GM18508 (cell line): ENCODE data around the gene DNTT.

Experiments used
- ATAC-seq: cut with Tn5 transposase; IDR thresholded peaks from one replicate; pipeline ENCODE4 v1.9.1; 2021; ENCODE audit warnings: moderate number of reproducible peaks; ENCODE audit not compliant: insufficient read depth, unreplicated experiment

DNTT gene

GRCh38 chr10:96371356-96371755 is 67.1 kb downstream of the DNTT start:
- no peak for ATAC-seq

GRCh38 chr10:96374004-96374403 is 69.8 kb downstream of the DNTT start:
- ATAC-seq, result no peak

DNA sequence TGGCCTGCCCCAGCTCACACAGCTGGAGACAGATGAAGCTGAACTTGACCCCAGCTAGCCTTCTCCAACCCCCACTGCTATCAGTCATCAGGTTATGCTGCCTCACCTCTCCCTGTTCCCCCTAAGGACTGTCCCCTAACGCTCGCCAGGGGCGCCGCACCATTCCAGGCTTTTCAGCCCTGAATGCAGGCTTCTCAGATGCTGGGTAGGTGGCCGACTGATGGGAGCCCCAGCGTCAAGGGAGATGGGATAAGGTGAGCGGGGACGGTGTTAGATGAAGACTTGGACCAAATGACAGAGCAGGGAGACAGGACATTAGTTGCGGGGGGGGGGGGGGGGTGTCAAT is 70.4 kb downstream of the DNTT start:
- ATAC-seq, result no peak

- ATAC-seq, result no peak
These were observed 71.0 kb downstream of the DNTT start for GRCh38 chr10:96374985-96375830.

DNA sequence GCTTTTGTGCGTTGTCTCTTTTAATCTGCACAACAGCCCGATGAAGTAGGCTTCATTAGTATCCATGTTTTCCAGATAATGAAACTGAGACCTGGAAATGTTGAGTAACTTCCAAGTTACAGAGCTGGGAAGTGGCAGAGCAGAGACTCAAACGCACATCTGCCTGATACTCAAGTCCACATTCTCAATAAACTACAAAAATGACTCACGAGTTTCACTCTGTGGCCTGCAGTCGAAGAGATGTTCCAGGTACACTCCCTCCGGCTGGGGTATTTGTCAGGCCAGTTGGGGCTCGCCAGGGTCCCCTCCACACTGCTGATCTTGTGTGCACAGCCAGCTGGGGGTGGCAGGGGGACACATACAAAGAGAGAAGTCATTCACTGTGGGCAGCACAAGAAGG is 72.2 kb downstream of the DNTT start:
- ATAC-seq, result no peak

GRCh38 chr10:96377816-96378294 is 73.6 kb downstream of the DNTT start:
- ATAC-seq, result no peak

GRCh38 chr10:96378741-96379140 is 74.5 kb downstream of the DNTT start:
- no peak for ATAC-seq

GRCh38 chr10:96379758-96380157 is 75.5 kb downstream of the DNTT start:
- no peak for ATAC-seq

DNA sequence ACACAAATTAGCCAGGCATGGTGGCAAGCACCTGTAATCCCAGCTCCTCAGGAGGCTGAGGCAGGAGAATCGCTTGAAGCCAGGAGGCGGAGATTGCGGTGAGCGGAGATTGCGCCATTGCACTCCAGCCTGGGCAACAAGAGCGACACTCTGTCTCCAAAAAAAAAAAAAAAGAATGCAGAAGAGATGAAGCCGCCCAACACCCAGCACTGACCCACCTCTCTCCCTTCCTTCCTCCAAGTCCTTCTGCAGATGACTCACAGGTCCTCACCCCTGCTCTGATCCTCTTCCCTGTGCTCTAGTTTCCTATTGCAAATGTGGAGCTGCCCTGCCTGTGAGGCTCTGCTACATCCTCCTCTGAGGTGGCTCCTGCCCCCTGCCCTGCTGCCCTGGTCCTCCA is 76.6 kb downstream of the DNTT start:
- ATAC-seq, result no peak

DNA sequence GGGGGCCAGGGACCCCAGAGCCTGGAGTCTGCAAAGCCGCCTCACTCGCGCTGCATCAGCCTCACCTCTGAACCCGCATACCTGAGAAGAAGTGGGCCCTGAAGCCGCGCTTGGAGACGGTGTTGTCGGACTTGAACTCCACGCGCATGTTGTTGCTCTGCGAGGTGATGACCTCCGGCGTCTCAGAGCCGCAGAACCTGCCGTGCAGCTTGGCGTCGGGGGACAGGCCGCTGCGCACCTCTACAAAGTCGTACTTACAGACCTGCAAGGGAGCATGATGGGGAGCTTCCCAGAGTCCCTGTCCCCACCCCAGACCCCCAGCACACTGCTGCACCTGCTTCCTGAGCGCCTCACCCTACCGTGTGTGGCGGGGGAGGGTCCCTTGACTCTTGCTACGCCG is 80.3 kb downstream of the DNTT start:
- ATAC-seq, result no peak

DNA sequence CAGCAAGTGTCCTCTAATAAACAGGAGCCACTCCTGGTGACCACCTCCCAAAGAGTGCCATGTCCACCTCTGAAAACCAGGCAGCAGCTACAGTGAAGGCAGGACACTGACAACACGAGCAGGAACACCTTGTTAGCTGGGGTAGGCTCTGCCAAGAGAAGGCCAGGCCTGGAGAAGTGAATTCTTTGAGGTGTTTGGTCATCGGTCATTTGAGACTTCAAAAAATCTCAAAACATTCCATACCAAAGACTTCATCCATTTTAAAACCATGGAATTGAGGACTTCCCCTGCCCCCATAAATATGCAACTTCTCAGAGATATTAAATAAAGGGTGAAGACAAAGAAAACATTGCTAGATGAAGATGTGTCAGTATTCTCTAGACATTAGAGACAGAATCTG is 82.9 kb downstream of the DNTT start:
- no peak for ATAC-seq

GRCh38 chr10:96387601-96388000 is 83.4 kb downstream of the DNTT start:
- ATAC-seq, result no peak
